ENCODE data around the gene IQGAP1. TPM values are rescaled to one million over a fixed set of nuclear protein-coding genes. Genes with fewer than 3 reads are reported as not detected.

Gene IQGAP1
- total and polyA plus RNA-seq, 11 donors = 18.9 to 115 (median 36.1) TPM

GRCh38 chr15:90529011-90529370 lies 140.9 kb downstream of the IQGAP1 start:
- TF ChIP-seq POLR2A (IDR thresholded peaks at IDR 0.05) = no peak
- no peak for TF ChIP-seq CTCF (IDR thresholded peaks at IDR 0.05)

GRCh38 chr15:90529371-90530249 lies 141.6 kb downstream of the IQGAP1 start, which contains the start of gene CRTC3:
CRTC3 (plus strand) TSS chr15:90529923; CDS start chr15:90530072, 149 bp downstream.
- no peaks in the 10 kb centered on the region for H3K36me3 ChIP-seq
- peak within 1 kb of the TSS; percentile 86 to 98 (median 95) for H3K27ac ChIP-seq
- peaks cover 0 to 42% (median 24%) of the 10 kb centered on the region in 12 donors for H3K4me1 ChIP-seq
- DNase-seq (peak; percentile 59 to 78 (median 69)), ATAC-seq (peak; percentile 77 to 94 (median 86))
- no peaks in the 10 kb centered on the region for H3K27me3 ChIP-seq
- 2 to 12% (median 4%) methylated on average over 30 to 104 of the region's 104 CpGs for WGBS, 4 donors
- TF ChIP-seq POLR2A (IDR thresholded peaks at IDR 0.05) (peak in 1 of 2 donors; percentile 64), CTCF (IDR thresholded peaks at IDR 0.05) (no peak)
- peak within 1 kb of the TSS; percentile 65 to 95 (median 85) for H3K4me3 ChIP-seq
- H3K9me3 ChIP-seq = no peaks in the 10 kb centered on the region
- intact Hi-C loops (cut with DNase I) = loop anchor here in 8 of 10 donors (2.0 to 10.0 kb wide), 6 partner anchors 31 to 355 kb away; partner anchors contain the start of gene FES (in 1 of the 8)

More at GRCh38 chr15:90529011-90529370, 140.9 kb downstream of the IQGAP1 start:
- Histone ChIP-seq H3K27me3 (no peaks in the 10 kb centered on the region), H3K36me3 (no peaks in the 10 kb centered on the region), H3K9me3 (no peaks in the 10 kb centered on the region), H3K27ac (peak overlapping the region; percentile 86 to 98 (median 95)), H3K4me1 (peaks cover 0 to 36% (median 24%) of the 10 kb centered on the region in 12 donors), H3K4me3 (peak overlapping the region in 11 of 12 donors; percentile 65 to 95 (median 90))
- intact Hi-C loops (cut with DNase I) = loop anchor here in 3 of 10 donors (5.0 to 10.0 kb wide), 3 partner anchors 33 to 356 kb away; partner anchors contain the start of gene FES (in 1 of the 3)
- DNase-seq (peak in 1 of 5 donors; percentile 23), ATAC-seq (no peak)
- 82 to 90% (median 88%) methylated on average over 15 of the region's 15 CpGs for WGBS, 4 donors

DNA sequence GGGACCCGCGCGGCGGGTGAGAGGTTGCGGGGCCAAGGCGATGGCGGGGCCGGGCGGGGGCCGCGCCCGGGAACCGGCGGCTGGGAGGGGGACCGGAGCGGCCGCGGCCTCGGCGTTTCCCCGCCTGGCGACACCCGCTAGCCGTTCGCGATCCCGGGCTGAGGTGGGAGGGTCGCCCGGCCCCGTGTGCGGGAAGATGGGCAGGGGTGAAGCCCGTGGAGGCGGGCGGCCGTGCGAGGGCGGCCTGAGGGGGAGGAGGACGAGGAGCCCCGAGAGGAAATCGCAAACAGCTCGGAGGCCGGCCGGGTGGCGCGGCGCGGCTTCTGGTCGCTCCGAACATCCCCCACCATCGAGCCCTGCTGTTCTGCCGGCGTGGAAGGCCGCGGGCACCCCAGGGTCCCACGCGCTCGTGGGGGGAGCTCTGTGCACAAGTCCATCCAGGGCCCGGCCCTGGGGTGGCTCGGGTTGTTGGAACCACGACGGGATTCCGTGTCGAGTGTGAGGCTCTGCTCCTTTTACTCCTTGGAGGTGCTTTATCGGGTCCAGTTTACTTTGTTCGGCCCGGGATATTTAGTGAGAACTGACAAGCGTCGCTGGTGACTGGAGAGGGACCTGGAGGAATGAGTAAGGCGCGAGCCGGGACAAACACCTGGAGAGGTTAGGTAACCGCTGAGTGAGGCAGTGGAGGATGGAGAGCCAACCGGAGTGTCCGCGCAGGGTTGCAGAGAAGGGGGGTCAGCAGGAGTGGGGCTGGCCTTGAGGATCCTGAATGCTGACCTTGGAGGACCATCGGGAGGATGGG lies 142.4 kb downstream of the IQGAP1 start:
- Histone ChIP-seq H3K36me3 (no peaks in the 10 kb centered on the region), H3K4me1 (peaks cover 0 to 50% (median 29%) of the 10 kb centered on the region in 12 donors), H3K9me3 (no peaks in the 10 kb centered on the region), H3K27me3 (no peaks in the 10 kb centered on the region), H3K27ac (peak overlapping the region; percentile 86 to 98 (median 95)), H3K4me3 (peak overlapping the region; percentile 65 to 95 (median 85))
- TF ChIP-seq POLR2A (IDR thresholded peaks at IDR 0.05) (no peak), CTCF (IDR thresholded peaks at IDR 0.05) (no peak)
- ATAC-seq (peak; percentile 18 to 68 (median 44)), DNase-seq (peak; percentile 44 to 76 (median 63))
- intact Hi-C loops (cut with DNase I) = loop anchor here in 7 of 10 donors (2.0 to 10.0 kb wide), 4 partner anchors 30 to 67 kb away; no protein-coding TSS in a partner anchor
- WGBS, 4 donors = 0% methylated on average over 32 to 76 of the region's 76 CpGs
